ENCODE results near the gene CSAD. TPM values are rescaled to one million over a fixed set of nuclear protein-coding genes. Genes with fewer than 3 reads are reported as not detected.

Gene CSAD
- total RNA-seq, 1 experiment from 2014 or later: 15.4 TPM

- Histone ChIP-seq H3K27me3 (ENCODE audit: control insufficient read depth, insufficient read depth, low read length) (no peaks in the 10 kb centered on the region), H3K4me3 (ENCODE audit: low read depth in 2 of 2, low read length in 2 of 2) (no peak overlapping the region), H3K27ac (ENCODE audit: low read length) (no peak overlapping the region; the same call in 1 of the 2 replicates), H3K36me3 (ENCODE audit: control insufficient read depth, insufficient read depth, low read length) (no peaks in the 10 kb centered on the region; the same call in 1 of the 2 replicates), H3K4me1 (ENCODE audit: control insufficient read depth, insufficient read depth, low read length) (peaks cover 31% of the 10 kb centered on the region), H3K9me3 (ENCODE audit: control insufficient read depth, insufficient read depth, low read depth, low read length) (no peaks in the 10 kb centered on the region)
- TF ChIP-seq POLR2AphosphoS5 (IDR thresholded peaks at IDR 0.05; ENCODE audit: low read depth, low read length) (no peak), SIN3A (IDR thresholded peaks at IDR 0.05; ENCODE audit: borderline replicate concordance, insufficient read depth, low read depth, low read length) (no peak), REST (IDR thresholded peaks at IDR 0.05; ENCODE audit: insufficient read depth in 1 of 2, low read depth in 2 of 2, low read length in 1 of 2) (no peak), TCF7L2 (IDR thresholded peaks at IDR 0.05; ENCODE audit: low read depth, low read length) (no peak), CTCF (IDR thresholded peaks at IDR 0.05) (no peak)
- intact Hi-C loops (cut with micrococcal nuclease; ENCODE audit: unreplicated experiment) (no loop called here), in situ Hi-C loops (cut with HindIII; ENCODE audit: low pct_unique_long_range_greater_than_20kb, low sequenced_read_pairs) (no loop called here)
- BruUV-seq (replicated peaks): no TSS peak
- ChIA-PET CTCF (no interaction called here), POLR2A (no interaction called here)
- no peak for ATAC-seq
- no peak for DNase-seq (ENCODE audit: low read depth, low spot score)
These were observed 48.7 kb upstream of the CSAD start for GRCh38 chr12:53229454-53229853.

- Histone ChIP-seq H3K9me3 (ENCODE audit: control insufficient read depth, insufficient read depth, low read depth, low read length) (no peaks in the 10 kb centered on the region), H3K4me3 (ENCODE audit: low read depth in 2 of 2, low read length in 2 of 2) (no peak overlapping the region), H3K4me1 (ENCODE audit: control insufficient read depth, insufficient read depth, low read length) (peaks cover 35% of the 10 kb centered on the region), H3K27ac (ENCODE audit: low read length) (no peak overlapping the region), H3K27me3 (ENCODE audit: control insufficient read depth, insufficient read depth, low read length) (no peaks in the 10 kb centered on the region), H3K36me3 (ENCODE audit: control insufficient read depth, insufficient read depth, low read length) (no peaks in the 10 kb centered on the region; the same call in 1 of the 2 replicates)
- CTCF ChIA-PET: no interaction called here
- intact Hi-C loops (cut with micrococcal nuclease; ENCODE audit: unreplicated experiment): no loop called here
- ATAC-seq (no peak), DNase-seq (ENCODE audit: low read depth, low spot score) (no peak)
- in situ Hi-C loops (cut with HindIII; ENCODE audit: low pct_unique_long_range_greater_than_20kb, low sequenced_read_pairs): no loop called here
- BruUV-seq (replicated peaks): no TSS peak
- POLR2A ChIA-PET: no interaction called here
- TF ChIP-seq REST (IDR thresholded peaks at IDR 0.05; ENCODE audit: insufficient read depth in 1 of 2, low read depth in 2 of 2, low read length in 1 of 2): no peak
- TF ChIP-seq POLR2AphosphoS5 (IDR thresholded peaks at IDR 0.05; ENCODE audit: low read depth, low read length): no peak
- TF ChIP-seq SIN3A (IDR thresholded peaks at IDR 0.05; ENCODE audit: borderline replicate concordance, insufficient read depth, low read depth, low read length): no peak
- no peak for TF ChIP-seq TCF7L2 (IDR thresholded peaks at IDR 0.05; ENCODE audit: low read depth, low read length)
- no peak for TF ChIP-seq CTCF (IDR thresholded peaks at IDR 0.05)
These were observed 47.1 kb upstream of the CSAD start for GRCh38 chr12:53227836-53228235.
